Measurements from ENCODE around the gene CCNE1.
"Not testable (repeated sequence)": the region's sequence is repeated elsewhere in the genome, so short reads cannot be mapped to it uniquely, and the experiment has no call there.

Gene CCNE1

DNA sequence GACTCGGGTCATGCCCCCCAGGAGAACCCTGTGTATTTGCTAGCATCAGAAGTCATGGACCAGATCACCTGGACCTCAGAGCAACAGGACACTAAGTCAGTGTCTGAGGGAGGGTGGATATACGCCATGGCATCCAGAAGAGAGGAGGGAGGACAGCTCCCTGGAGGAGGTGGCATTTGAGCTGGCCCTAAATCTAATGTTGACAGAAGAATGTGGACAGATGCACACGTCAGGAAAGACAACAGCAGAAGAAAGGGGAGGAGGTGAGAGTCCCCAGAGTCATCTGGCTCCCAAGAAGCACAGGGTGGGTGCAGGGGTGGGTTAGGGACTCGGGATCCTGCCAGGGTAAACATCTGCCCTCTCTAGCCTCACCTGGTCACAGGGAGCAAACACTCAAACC is 24.5 kb upstream of the CCNE1 start:
- no peak for DNase-seq (ENCODE audit: low read depth)

DNA sequence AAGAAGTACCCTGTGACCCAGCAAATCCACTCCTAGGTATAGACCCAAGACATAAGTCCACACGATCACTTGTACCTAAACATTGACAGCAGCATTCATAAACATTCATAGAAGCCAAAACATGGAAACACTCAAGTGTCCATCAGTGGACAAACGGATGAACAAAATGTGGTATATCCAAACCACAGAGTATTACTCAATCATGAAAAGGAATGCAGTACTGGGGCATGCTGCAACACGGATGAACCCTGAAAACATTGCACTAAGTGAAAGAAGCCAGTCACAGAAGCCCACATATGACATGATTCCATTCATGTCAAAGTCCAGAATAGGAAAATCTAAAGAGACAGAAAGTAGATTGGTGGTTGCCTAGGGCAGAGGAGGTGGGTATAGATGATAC is 22.8 kb upstream of the CCNE1 start:
- DNase-seq (ENCODE audit: low read depth): no peak

GRCh38 chr19:29793116-29793727 is 18.6 kb upstream of the CCNE1 start:
- DNase-seq (ENCODE audit: low read depth): no peak

DNA sequence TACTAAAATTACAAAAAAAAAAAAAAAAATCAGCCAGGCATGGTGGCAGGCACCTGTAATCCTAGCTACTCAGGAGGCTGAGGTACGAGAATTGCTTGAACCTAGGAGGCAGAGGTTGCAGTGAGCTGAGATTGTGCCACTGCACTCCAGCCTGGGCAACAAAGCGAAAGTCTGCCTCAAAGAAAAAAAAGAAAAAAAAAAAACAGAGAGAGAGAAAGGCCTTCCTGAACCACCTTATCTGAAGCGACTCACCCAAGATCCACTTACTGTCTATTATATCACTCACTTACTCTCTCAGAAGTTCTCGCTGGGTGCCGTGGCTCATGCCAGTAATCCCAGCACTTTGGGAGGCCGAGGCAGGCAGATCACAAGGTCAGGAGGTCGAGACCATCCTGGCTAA is 17.3 kb upstream of the CCNE1 start:
- DNase-seq (ENCODE audit: low read depth): not testable (repeated sequence)

DNA sequence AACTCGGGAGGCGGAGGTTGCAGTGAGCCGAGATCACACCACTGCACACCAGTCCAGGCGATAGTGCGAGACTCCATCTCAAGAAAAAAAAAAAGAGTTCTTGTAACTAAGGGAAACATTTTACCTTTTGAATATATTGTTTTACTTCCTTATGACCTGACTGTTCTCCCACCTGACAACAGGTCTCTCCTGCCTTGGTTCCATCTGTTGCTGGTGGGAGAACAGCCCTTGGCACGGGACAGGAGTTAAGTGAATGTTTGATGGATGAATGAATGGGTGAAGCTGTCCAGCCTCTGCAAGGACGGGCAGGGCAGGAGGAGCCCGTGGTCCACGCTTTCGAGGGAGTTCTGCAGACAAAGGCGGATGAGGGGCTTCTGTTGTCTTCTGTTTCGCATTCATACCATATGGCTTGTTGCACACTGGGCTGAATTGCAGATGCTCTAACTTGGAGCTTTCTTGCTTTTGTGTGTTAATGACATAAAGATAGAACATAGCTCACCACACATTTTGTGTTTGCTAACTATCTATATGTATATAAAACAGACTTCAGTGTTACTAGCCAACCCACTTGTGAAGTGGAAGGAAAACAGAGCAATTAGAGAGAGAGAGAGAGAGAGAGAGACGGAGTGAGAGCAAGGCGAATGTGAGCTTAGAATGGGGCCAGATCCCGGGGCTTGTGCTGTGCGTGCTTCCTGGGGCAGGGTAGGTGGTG is 16.2 kb upstream of the CCNE1 start:
- DNase-seq (ENCODE audit: low read depth): no peak

DNA sequence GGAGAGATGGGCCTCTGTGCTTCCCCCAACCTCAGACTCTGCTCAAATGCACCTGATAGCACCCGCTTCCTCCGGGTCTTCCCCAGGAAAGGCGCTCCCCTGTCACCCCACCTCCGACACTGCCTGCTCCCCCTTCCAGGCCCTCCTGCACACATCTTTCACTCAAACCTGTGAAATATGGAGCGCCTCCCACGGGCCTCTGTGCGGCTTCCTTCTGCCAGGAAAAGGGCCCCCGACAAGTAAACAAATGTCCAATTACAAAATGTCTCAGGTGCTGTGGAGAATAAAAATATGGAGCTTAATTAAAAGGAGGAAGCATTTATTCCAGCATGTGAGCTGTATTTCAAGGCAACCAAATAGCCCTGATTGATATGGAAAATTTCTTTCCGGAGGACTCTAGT is 15.6 kb upstream of the CCNE1 start:
- DNase-seq (ENCODE audit: low read depth): no peak

DNA sequence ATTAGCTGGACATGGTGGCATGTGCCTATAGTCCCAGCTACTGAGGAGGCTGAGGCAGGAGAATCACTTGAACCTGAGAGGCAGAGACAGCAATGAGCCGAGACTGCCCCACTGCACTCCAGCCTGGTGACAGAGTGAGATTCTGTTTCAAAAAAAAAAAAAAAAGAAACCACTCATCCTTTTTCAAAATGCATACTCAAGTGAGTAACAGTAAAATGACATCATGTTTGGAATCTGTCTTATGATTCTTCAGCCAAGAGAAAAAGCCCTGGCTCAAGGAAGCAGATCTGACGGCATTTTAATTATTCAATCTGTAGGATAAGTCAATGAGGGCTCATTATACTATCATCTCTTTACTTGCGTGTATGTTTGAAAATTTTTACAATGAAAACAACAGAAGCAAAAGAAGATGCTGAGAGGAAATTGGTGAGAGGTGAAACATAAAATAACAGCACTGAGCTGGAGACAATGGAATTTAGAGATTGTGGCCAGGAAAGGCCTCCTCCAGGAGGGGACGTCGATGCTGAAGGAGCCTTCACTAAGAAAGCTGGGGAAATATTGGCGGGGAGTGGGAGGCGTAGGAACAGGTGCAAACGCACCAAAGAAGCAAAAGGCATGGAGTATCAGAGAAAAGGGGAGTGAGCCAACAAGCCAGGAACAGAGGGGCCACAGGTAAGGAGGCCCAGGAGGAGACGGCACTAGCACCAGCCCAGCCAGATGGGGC is 12.9 kb upstream of the CCNE1 start:
- DNase-seq (ENCODE audit: low read depth): peak; percentile 26

GRCh38 chr19:29800100-29800825 is 11.5 kb upstream of the CCNE1 start:
- no peak for DNase-seq (ENCODE audit: low read depth)

- DNase-seq (ENCODE audit: low read depth): not testable (repeated sequence)
These were observed 7.8 kb upstream of the CCNE1 start for GRCh38 chr19:29803951-29804350.

DNA sequence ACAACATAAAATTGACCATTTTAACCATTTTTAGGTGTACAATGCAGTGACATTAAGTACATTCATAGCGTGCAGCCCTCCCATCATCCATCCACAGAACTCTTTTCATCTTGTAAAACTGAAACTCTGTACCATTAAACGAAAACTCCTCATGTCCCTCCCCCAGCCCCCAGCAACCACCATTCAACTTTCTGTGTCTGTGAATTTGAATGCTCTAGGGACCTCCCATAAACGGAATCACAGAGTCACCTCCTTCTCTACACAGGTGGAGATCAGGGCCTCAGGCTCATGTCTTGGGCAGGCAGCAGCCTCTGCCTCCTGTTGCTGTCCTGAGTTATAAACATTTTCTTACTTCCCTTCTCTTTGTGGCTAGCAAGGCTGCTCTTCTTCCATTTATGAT is 7.3 kb upstream of the CCNE1 start:
- DNase-seq (ENCODE audit: low read depth): no peak

- DNase-seq (ENCODE audit: low read depth): no peak
These were observed 6.5 kb upstream of the CCNE1 start for GRCh38 chr19:29805031-29805965.

DNA sequence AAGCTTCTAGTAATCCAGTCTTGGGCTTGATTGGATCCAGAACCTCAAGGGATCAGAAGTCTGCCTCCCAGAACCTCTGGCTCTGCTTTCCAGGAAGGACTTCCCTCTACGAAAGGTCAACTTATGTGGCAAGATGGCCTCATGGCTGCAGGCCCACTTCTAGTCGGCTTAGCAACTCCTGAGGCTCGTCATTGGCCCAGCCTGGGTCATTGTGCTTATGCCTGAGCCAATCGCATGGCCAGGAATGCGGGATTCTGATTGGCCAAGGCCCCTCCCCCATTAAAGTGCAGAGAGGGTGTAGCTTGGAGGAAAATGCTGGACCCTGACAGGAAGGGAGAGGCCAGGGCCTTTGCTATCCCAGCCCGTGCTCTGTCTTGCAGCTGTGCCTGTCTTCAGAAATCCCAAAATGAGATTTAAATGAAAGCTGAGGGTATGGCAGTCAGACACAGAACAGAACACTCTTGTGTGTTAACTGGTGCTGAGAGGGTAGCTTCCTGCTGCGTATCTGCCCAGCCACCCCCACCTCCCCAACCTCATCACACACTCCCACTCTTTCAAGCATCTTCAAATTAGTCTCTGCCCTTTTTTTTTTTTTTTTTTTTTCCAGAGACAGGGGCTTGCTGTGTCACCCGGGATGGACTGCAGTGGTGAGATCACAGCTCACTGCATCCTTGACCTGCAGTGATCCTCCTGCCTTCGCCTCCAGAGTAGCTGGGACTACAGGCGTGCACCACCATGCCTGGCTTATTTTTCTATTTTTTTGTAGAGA is 5.5 kb upstream of the CCNE1 start:
- DNase-seq (ENCODE audit: low read depth): peak; percentile 69

DNA sequence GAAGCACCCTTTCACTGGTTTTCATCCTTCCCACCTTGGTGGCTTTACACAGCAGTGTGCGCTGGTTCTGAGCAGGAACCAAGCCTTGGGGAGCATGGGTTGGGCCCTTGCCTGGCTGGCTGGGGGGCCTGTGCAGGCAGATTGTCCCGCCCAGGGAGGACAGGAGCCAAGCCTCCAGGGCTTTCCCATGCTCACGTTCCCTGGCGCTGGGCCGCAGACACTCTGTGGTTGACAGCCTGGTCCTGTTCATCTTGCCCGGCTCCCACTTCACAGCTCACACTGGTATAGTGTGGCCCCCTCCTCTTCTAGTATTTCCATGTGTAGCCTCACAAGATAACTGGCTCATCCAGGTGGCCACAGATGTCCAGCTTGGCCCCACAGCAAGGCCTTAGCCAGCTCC is 4.6 kb upstream of the CCNE1 start:
- DNase-seq (ENCODE audit: low read depth): no peak

DNA sequence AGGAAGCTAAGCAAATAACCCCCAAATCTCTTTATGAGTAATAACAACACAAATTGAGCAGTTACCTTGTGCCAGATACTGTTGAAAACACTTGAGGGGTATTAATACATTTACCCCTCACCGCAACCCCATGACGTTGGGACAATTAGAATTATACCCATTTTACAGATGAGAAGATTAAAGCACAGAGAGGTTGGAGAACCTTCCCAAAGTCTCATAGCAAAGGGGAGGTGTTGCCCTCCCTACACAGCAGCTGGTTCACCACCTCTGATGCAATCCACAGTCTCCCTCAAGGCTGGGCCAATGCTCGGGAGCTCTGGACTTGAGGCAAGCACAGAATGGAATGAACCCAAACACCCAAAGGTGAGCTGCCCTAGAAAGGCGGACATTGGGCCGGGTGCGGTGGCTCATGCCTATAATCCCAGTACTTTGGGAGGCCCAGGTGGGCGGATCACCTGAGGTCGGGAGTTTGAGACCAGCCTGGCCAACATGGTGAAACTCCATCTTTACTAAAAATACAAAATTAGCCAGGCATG is 3.9 kb upstream of the CCNE1 start:
- DNase-seq (ENCODE audit: low read depth): no peak

DNA sequence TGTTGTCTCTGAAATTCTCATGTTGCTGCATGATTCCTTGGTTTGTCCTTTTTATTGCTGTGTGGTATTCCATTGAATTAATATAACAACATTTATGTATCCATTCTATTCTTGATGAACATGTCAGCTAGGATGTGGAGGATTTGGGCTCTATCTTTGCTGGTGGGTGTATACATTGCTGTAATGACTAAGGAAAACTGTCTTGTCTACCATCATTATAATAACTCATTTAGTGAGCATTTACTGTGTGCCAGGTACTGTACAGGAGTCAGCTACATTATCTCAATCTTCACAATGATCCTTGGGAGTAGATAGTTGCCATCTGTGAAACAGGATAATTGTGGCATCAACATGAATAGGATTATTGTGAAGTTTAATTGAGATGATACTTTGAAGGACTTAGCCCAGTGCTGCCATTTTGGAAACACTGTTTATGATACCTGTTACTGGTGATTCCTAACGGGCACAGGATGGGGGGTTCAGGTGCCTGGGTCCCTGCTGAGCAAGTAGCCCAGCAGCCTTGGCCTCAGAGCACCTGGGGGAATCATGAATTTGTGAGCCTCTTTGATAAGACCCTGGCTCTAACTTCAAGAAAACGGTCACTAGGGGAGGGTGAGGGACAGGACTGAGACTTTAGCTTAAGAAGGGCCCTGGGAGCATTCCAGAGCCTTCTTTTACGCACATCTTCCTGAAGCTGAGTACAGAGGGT is 1.8 kb upstream of the CCNE1 start:
- DNase-seq (ENCODE audit: low read depth): no peak

- DNase-seq (ENCODE audit: low read depth): peak; percentile 30
These were observed 1.3 kb upstream of the CCNE1 start for GRCh38 chr19:29810504-29810871.

DNA sequence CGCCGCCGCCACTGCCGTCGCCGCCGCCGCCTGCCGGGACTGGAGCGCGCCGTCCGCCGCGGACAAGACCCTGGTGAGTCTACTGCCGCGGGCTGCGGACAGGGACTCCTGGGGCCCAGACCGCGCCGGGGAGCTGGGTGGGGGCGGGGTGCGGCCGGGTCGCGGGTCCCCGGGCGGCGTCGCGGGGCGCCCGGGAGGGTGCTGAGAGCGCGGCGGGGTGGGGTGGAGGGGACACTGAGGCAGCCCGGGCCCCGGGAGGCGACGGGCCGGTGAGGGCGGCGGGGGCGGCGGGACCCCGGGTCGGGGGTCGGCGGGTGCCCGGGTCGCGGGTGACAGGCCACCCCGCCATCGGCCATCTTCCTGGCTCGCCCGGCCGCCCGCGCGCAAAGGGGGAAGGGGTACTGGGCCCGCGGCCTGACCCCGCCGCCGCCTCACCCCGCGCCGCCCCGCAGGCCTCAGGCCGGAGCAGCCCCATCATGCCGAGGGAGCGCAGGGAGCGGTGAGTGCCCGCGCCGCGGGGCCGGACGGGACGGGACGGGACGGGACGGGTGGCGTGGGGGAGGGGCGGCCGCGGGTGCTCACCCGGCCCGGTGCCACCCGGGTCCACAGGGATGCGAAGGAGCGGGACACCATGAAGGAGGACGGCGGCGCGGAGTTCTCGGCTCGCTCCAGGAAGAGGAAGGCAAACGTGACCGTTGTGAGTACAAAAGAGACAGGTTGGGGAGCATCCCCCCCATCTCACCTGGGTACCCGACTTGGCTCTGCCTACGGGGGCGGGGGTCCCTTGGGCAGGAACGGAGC is 489 bp downstream of the CCNE1 start:
- no peak for DNase-seq (ENCODE audit: low read depth)

DNA sequence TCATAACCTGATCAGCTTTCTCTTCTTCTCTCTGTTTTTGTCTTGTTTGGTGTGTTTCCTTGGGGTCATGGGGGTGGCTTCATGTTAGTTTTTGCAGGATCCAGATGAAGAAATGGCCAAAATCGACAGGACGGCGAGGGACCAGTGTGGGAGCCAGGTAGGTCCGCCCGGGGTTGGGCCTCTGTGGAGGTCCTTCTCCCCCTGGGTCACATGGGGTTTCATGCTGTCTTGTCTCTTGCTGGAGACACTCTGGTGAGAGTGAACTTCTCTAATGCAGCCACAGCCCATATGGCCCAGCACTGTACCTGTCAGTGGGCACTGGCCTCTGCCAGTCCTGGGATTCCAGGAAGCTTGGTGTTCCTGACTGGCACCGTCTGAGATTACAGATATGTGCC is 1.1 kb downstream of the CCNE1 start:
- DNase-seq (ENCODE audit: low read depth): no peak

DNA sequence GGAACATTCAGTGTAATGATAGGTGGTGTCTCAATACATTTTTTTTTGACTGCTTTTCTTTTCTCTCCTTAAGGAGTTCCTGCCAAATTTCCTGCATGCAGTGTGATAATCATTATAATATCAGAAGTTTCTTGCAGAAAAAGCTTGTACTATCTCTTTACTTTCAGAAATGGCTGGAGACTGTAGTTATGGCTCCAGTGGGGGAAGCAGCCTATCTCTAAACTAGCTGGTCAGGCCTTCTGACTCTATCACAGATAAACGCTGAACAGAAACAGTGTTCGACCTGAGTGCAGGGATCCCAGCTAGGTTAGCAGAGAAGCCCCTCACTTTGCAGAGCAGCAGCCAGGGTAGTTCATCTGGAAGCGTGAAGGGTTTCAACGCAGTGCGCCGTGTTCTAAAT is 1.9 kb downstream of the CCNE1 start:
- DNase-seq (ENCODE audit: low read depth): no peak
